Astrocyte of the cerebellum (primary cell): ENCODE data around the gene SLC38A4.

Experiments used
- DNase-seq: peaks from one replicate; pipeline ENCODE4 v3.0.0-alpha.2; 2011; ENCODE audit warnings: low read depth
- H3K4me3 ChIP-seq: 2 replicates; pipeline ENCODE4 v1.5.1; 2011; ENCODE audit warnings: mild to moderate bottlenecking, low read depth, low read length, moderate library complexity
- CTCF ChIP-seq: IDR thresholded peaks from 2 replicates; pipeline ENCODE4 v1.5.1; 2012; ENCODE audit warnings: low read length, low read depth, moderate library complexity, mild to moderate bottlenecking; ENCODE audit errors: missing control alignments
- in situ Hi-C: cut with HindIII; loops from 2 replicates; pipeline ENCODE4 v1.10.0; 2017; ENCODE audit warnings: low sequenced_read_pairs

Gene SLC38A4

GRCh38 chr12:46725332-46725731 lies 100.5 kb downstream of the SLC38A4 start:
- in situ Hi-C loops = no loop called here
- no peak overlapping the region for H3K4me3 ChIP-seq
- no peak for TF ChIP-seq CTCF
- no peak for DNase-seq

- no peak for DNase-seq
- TF ChIP-seq CTCF = no peak
- in situ Hi-C loops = no loop called here
- H3K4me3 ChIP-seq = no peak overlapping the region
Measured at GRCh38 chr12:46723629-46724419, 102.0 kb downstream of the SLC38A4 start.

- in situ Hi-C loops = no loop called here
- H3K4me3 ChIP-seq = no peak overlapping the region
- no peak for DNase-seq
Measured at GRCh38 chr12:46722394-46723185, 103.2 kb downstream of the SLC38A4 start.

GRCh38 chr12:46718495-46718894 lies 107.3 kb downstream of the SLC38A4 start:
- TF ChIP-seq CTCF = no peak
- no peak for DNase-seq
- H3K4me3 ChIP-seq = no peak overlapping the region
- in situ Hi-C loops = no loop called here

More at GRCh38 chr12:46722394-46723185, 103.2 kb downstream of the SLC38A4 start:
- no peak for TF ChIP-seq CTCF

GRCh38 chr12:46717868-46718267 lies 107.9 kb downstream of the SLC38A4 start:
- no peak overlapping the region for H3K4me3 ChIP-seq
- no peak for DNase-seq
- in situ Hi-C loops = no loop called here
- TF ChIP-seq CTCF = no peak

- no peak for DNase-seq
- no peak overlapping the region for H3K4me3 ChIP-seq
- in situ Hi-C loops = no loop called here
- TF ChIP-seq CTCF = no peak
Measured at GRCh38 chr12:46717159-46717558, 108.6 kb downstream of the SLC38A4 start.
